Activated CD8-positive, alpha-beta memory T cell treated with anti-CD3 and anti-CD28 coated beads for 1 hour (primary cell): ENCODE data around the gene ST6GALNAC6.
"Not testable (repeated sequence)": the region's sequence is repeated elsewhere in the genome, so short reads cannot be mapped to it uniquely, and the experiment has no call there.

ENCODE experiments used
- DNase-seq, 2 donors: peaks; one replicate each; pipeline ENCODE4 v3.0.0-alpha.2; 2020; ENCODE audit warnings: low read depth in 1 of 2; ENCODE audit errors: extremely low read depth in 1 of 2

Gene ST6GALNAC6

DNA sequence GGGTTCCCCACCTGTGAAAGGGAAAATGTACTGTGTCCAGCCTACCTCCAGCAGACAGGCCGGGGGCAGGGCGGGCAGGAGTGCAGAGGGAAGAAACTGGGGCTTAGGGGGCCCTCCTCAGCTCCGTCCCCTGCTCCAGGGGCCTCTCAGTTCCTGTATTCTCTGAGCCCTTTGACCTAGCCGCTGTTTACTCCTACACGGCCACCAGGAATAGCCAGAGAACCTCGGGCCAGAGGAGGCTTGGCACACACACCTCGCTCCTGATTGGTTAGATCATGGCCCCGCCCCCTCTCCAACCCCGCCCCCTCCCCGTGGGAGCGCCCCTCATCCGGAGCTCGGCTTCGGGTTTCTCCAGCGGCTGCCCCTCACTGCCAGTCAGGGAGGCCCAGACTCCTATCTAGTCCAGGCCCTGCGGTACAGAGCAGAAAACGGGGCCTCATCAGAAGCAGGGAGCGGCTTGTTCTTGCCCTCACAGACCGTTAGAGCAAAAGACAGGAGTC lies 2.2 kb downstream of the ST6GALNAC6 start:
- DNase-seq: no peak

DNA sequence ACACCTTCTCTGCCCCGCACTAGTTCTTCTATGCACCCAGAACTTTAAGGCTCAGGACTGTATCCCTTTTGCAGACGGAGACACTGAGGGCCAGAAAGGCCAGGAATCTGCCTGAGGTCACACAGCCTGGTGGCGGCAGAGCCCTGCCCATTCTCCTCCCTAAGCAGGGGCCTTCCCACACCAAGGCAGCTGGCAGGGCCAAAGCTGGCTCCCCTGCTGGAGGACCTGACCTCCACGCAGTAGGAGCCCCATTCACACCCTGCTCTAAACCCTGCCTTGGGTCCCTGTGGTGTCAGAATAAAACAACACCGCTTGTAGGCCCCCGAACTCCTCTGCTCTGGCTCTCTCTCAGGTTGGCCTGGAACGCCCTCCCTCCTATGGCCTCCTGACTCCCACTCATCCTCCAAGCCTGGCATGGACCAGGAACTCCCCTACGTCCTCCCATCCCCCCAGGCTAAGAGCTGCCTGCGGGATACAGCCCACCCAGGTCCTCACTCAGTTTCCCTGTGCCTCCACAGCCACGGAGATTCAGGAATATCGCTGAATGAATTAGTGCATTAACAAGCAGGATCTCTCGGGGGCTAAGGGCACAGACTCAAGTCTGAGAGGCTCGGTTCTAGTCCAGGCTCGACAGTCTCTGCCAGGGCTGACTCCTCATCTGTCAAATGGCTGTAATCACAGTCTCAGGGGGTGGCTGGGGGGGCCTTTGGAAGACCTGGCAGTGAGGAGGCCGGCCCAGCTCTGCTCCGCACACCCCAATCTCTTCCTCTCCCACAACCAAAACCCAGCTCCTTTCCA lies 2.8 kb downstream of the ST6GALNAC6 start:
- no peak for DNase-seq

DNA sequence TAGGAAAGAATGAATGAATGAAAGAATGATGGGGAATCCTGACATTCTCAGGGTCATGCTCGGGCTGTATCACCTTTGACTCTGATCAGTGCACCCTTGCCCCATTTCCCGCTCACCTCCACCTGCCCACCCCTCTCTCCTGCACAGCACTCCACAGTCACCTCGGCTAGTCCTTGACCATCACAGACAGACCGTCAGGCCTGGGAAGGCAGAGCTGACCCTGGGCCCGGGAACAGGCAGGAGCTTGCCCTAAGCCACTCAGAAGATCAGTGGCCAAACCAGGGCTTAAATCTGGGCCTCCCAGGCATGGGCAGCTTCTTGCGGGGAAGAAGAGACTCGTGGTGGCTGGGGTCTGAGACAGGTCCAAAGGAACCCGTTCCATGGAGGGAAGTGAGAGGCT lies 3.6 kb downstream of the ST6GALNAC6 start:
- no peak for DNase-seq

DNA sequence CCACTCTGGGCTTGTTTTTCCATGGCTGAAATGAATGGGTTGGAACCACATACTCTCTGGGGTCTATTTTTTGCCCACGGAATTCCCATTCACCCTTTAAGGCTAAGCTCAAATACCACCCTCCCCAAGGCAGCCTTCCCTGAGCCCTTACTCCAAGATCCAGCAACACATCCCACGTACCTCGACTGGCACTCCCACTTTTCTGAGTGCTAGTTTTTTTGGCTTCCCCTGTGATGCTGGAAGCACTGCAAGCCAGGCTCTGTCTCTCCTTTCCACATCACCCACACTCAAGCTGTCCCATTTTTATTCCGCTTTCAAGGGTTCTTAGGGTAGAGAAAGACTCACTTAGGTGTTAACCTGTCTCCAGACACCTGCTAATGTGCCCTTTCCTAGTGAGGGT lies 6.0 kb downstream of the ST6GALNAC6 start:
- DNase-seq: no peak

DNA sequence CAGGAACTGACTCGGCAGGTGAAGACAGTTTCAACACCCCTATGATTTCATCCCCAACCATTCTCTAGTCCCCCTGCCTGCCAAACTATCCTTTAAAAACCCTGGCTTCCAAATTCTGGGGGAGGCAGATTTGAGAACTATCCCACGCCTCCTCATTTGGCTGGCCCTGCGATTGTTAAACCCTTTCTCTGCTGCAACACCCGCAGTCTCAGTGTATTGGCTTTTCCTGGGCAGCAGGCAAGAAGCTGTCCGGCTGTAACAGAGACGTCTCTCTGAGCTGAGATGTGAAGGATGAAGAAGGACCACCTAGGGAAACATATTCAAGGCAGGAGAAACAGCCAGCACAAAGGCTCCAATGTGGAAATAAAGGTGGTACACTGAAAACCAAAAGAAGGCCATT lies 6.6 kb downstream of the ST6GALNAC6 start:
- DNase-seq: no peak

DNA sequence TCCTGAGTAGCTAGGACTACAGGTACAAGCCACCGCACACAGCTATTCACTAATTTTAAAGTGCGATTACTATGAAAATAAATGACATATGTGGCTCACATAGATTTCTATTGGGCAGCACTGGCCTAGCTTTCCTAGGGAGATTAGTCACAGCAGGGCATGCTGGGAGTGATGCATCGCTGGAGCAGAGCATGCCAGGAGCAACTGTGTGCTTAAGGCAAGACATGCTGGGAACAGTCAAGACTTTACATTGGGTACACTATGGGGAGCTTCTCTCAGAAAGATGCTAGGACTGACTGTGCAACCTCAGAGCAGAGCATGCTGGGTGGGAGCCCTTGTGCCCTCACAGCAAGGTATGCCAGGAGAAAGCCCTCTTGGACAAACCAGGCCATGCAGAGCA lies 9.3 kb downstream of the ST6GALNAC6 start:
- DNase-seq: no peak

DNA sequence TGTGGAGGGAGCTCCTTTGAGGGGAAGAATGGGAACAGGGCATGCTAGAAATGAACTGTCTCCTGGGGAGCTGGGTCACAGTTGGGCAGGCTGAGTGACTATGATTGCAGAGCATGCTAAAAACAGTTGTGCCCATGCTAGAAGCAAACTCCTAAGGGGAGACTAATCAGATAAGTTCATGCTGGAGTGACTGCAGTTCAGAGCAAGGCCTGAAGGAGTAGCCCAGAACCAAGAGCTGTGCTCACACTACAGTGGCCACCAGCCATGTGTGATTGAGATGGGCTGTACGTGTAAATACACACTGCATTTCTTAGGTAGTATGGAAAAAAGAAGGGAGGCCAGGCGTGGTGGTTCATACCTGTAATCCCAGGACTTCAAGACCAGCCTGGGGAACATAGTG lies 11.6 kb downstream of the ST6GALNAC6 start:
- DNase-seq: no peak

DNA sequence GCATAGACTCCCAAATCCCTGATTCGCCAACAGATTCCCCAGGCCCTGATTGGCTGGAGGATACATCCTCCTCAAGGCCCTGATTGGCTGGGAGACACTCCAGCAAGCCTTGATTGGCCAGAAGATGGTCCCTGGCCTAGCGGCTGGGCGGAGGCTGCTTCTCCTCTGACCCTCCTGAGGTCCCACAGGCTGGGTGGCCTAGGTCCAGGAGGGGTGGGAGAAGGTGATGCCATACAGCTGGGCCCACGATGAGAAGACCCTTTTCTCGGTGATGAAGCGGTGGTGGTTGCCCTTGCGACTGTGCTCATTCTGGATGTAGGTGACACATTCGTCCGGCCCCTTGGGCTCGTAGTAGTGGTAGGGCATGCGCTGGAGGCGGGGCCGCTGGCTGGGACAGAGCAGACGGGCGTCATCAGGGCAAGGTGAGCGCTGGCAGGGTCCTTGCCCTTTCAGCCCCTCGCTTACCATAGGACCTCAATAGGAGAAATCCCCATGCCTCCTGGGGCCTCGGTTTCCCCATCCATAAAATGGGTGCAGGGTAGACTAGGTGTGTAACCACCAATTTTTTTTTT lies 12.9 kb downstream of the ST6GALNAC6 start:
- DNase-seq: no peak

DNA sequence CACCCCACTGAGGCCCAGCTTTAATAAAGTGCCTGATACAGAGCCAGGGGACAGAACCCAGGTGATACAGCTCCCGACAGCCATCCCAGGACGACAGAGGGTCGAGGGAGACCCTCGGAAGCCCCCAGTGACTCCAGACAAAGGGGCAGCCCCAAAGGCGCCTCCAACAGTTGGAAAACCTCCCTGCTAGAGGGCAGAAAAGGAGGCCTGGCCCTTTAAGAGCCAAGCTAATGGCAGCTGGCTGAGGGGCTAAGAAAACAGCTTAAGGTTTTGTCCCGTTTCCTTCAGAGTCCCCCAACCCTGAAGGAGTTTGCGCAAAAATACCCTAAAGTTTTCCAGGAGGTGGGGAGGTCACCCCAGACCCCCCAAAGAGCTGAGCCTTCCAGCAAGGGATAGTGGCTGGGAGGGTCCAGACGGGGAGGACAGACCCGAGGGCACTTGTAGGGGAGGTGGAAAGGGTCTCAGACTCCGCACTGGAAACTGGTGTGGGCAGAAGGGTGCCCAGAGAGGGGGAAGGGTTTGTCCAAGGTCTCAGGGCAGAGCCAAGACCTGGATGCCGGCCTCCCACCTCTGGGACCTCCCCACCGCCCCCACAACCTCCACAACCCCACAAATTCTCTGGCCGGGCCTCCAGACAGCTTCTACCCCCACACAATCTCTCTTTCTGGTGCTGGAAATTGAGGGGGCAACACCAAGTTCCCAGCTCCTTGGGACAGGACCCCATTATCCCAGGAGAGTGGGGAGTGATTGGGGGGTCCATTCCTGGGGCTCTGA lies 13.7 kb downstream of the ST6GALNAC6 start:
- no peak for DNase-seq

DNA sequence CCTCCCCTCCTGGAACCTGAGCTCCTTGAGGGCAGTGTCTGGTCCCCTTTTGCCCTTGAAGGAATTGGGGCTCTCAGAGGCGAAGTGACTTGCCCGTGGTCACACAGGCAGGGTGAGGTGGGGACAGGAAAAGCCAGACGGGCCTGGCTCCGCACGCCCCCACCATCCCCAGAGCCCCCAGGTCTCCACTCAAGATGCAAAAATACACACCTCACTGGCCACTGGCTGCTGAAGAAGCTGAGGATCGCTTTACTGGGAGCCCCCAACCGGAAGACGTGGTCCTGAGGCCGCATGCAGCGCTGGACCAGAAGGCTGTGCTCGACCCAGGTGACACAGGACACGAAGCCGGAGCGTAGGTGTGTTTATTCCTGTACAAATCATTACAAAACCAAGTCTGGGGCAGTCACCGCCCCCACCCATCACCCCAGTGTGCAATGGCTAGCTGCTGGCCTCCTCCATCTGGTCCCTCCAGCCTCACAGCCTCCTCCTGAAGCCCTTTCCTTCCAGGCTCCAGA lies 14.4 kb downstream of the ST6GALNAC6 start:
- no peak for DNase-seq

DNA sequence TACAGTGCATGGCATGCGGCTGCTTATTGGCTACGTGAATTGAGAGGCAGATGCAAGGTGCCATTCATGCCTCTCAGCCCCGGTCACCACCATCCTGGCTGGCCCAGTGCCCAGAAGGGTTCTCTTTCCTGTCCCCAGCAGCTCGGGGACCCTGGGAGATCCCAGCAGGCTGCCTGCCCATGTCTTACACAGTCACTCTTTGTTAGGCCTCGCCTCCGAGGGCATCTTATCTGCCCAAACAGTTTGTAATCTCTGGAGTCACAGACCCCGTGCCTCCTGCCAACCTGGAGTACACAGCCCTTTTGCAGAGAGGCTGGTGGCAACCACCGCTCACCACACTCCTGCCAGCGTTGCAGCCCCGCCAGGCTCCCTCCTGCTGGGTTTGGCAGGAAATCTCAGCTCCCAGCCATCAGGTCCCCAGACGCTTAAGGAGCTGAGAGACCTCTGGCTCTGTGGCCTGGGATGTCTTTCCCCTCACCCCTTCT lies 14.9 kb downstream of the ST6GALNAC6 start:
- no peak for DNase-seq

DNA sequence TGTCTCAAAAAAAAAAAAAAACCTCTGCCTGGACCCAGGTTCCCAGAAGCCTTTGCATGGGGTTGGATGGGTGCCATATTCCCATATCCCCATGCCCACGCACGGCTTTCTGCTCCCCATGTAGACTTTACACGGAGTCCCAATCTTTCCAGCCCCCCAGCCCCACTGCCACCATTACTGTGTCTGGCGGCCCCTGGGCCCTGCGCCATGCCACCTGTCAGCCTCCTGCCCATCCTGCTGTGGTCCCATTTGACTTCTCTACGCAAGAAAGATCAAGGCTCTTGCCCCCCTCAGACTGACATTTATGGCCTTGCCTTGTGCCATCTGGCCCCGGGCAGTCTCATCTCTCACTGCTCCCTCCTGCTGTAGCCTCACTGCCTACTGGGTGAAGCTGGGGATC lies 15.4 kb downstream of the ST6GALNAC6 start:
- DNase-seq: no peak

DNA sequence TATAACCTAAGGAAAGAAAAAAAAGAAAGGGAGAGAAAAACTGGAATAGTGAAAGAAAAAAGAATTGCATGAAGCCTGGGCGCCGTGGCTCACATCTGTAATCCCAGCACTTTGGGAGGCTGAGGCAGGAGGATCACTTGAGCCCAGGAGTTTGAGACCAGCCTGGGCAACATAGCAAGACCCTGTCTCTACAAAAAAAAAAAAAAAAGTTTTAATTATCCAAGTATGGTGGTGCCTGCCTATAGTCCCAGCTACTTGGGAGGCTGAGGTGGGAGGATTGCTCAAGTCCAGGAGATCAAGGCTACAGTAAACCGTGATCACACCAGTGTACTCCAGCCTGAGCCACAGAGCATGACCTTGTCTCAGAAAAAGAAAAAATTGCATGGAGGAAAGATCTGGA lies 17.7 kb downstream of the ST6GALNAC6 start:
- DNase-seq: not testable (repeated sequence)

DNA sequence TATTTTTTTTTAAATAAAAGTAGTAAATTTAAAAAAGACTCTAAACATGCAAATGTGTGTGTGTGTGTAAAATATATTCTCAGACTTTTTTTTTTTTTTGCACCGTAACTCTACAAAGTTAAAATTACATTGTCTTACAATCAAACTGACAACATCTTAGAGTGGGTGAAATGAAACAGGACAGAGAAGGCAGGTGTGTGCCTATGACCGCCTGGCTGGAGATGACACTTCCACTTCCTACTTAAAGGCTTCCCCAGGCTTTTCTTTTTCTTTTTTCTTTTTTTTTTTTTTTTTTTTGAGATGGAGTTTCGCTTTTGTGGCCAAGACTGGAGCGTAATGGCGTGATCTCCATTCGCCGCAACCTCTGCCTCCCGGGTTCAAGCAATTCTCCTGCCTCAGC lies 19.3 kb downstream of the ST6GALNAC6 start:
- no peak for DNase-seq

DNA sequence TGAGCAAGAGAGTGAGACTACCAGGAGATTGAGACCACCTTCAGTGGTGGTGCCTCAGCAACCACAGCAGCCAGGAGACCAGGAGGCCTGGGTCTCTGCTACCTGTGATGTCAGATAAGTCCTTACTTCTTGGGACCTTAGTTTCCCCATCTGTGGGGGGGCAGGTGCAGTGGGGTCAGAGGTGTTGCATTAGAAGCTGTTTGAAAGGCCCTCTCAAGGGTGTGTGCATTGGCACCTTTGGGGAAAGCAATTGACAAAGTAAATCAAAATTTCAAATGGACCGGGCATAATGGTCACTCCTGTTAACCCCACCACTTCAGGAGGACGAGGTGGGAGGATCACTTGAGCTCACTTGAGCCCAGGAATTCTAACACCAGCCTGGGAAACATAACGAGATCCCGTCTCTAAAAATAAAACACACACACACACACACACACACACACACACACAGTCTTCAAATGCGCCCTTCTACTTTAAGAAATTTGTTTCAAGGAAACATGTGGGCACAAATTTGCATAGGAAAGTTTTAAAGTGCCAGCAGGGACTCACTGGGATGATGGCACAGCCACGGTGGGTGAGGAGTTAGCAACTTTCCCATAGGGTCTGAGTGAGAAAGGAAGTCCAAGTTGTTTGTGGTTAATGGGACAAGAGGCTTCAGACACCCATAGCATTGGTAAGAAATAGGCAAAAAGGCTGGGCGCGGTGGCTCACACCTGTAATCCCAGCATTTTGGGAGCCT lies 20.6 kb downstream of the ST6GALNAC6 start:
- no peak for DNase-seq

DNA sequence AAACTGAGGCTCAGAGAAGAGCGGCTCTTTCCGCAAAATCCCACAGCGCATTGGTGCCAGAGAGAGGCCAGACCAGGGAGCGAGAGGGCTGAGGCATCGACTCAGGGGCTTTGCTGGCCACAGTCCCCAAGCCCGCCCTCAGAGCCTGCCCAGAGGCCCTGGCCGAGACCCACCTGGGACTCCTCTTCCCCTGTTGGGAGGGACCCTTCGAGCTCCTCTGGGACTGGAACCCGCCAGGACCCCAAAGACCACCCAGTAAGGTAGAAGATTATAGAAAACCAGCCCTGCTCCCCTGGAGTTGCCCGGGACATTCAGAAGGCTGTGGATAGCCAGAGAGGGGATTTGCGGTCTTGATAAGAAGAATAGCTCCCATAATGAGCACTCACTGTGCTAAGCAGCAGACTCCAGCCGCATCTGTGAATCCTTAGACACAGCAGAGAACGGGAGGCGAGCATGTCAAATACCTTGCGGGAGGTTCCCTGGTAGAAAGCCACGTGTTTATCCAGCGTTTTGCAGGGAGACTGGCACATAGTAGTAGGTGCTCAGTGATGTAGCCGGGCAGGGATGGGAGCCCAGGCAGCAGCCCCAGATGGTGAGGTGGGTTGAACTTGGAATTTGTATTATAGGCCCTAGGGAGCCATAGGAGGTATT lies 21.3 kb downstream of the ST6GALNAC6 start:
- no peak for DNase-seq

DNA sequence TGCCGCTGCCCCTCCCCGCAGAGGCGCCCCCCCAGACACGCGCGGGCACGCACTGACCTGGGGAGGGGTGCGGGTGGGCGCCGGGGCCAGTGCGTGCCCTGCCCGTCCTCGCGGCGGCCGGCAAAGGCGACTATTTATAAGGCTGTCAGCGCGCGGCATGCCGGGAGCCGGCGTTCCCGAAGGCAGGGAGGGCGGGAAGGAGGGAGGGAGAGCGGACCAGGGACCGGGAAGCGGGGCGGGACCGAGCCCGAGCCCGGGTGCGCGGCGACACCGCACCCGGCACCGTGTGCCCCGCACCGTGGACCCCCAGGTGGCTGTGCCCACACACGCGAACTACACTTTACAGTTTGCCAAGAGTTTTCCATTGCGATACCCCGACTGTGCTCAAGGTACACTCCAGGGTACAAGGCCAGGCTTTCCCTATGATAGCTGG lies 21.8 kb downstream of the ST6GALNAC6 start, which contains the start of gene AK1:
AK1 (minus strand) TSS at position 110 of the 433 bp plus-strand sequence. CDS start 3,058 bp downstream, outside the sequence.
- DNase-seq: no peak

DNA sequence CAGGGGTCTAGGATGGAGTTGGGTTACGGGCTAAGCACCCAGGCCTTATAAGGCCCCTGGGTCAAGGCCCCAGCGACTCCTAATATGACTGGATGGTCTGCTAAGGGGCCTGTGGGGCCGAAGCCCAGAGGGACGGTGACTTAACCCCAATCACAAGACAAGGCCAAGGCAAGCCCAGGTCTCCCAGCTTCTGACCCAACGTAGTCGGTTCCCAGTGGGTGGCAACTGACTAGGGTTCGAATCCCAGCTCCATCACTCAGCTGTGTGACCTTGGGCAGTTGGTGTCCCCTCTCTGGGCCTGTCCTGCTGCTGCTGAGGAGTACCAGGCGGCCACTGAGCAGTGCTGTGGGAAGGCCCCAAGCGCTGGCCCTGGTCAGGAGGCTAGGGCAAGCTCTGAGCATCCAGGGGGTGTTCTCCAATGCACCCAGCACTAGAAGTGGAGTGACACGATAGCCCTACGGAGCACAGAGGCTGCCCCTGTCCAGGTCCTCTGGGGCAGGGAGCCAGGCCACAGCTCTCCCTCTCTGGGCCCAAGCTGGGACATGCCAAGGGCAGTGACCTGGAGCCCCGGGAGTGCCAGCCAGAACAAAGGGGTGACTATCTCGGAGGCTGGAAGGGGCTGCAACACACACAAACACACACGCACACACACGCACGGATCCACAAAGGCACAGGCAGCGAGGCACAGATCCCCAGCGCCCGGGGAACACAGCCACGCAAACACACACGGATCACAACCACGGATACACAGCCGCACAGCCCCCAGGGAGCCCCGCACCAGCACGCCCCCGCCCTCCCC lies 22.4 kb downstream of the ST6GALNAC6 start:
- no peak for DNase-seq
